Muscle of leg (tissue), 11 donors: ENCODE results near the gene CLCN2. TPM values are rescaled to one million over a fixed set of nuclear protein-coding genes. Genes with fewer than 3 reads are reported as not detected.

Experiments
- DNase-seq: peaks from one replicate; pipeline ENCODE4 v3.0.0; 2013
- H3K27ac ChIP-seq: one replicate; pipeline ENCODE4 v1.5.1; 2013; ENCODE audit warnings: mild to moderate bottlenecking, low read length, control low read depth
- H3K27me3 ChIP-seq: one replicate; pipeline ENCODE4 v1.6.1; 2013; ENCODE audit warnings: low read length; ENCODE audit not compliant: control insufficient read depth, insufficient read depth
- H3K36me3 ChIP-seq: one replicate; pipeline ENCODE4 v1.6.1; 2013; ENCODE audit warnings: low read length; ENCODE audit not compliant: control insufficient read depth, insufficient read depth
- H3K4me1 ChIP-seq: one replicate; pipeline ENCODE4 v1.6.1; 2013; ENCODE audit warnings: low read length; ENCODE audit not compliant: control insufficient read depth, insufficient read depth
- H3K4me3 ChIP-seq: one replicate; pipeline ENCODE4 v1.5.1; 2013; ENCODE audit warnings: low read length, control low read depth
- H3K9me3 ChIP-seq: replicated peaks from 2 replicates; pipeline ENCODE4 v1.6.1; 2013; ENCODE audit warnings: low read depth, low read length; ENCODE audit not compliant: control insufficient read depth
- WGBS: methylation state at CpG from one replicate; pipeline ENCODE4 v1.1.5; 2013; ENCODE audit warnings: missing lambda C conversion rate; ENCODE audit not compliant: insufficient coverage; 5-methylcytosine and 5-hydroxymethylcytosine counted together
- polyA plus RNA-seq, 8 donors: library from polyadenylated mRNA; unstranded; fragments of 120-200 nt; gene quantifications; one replicate each; pipeline versions ENCODE4 v1.2.1 to v1.2.3, GENCODE V29; 2013; ENCODE audit warnings: inconsistent platforms in 1 of 8, low replicate concordance in 1 of 8; ENCODE audit not compliant: insufficient read length in 8 of 8, insufficient read depth in 1 of 8
- total RNA-seq: library from RNA; stranded (reverse); fragments of 120-200 nt; gene quantifications from one replicate; pipeline ENCODE4 v1.2.4, GENCODE V29; 2013

The CLCN2 gene
- total and polyA plus RNA-seq, 9 donors: 2.5 to 5.3 (median 3.9) TPM

GRCh38 chr3:184325715-184326369 lies 35.6 kb downstream of the CLCN2 start:
- Histone ChIP-seq H3K27me3 (no peaks in the 10 kb centered on the region), H3K36me3 (peaks cover 90% of the 10 kb centered on the region), H3K27ac (no peak overlapping the region), H3K4me1 (no peaks in the 10 kb centered on the region), H3K4me3 (no peak overlapping the region), H3K9me3 (no peaks in the 10 kb centered on the region)
- no CpG with 5 or more reads among the region's 6 CpGs for WGBS
- no peak for DNase-seq

- 86% methylated on average over 13 of the region's 13 CpGs for WGBS
- Histone ChIP-seq H3K9me3 (no peaks in the 10 kb centered on the region), H3K4me1 (peaks cover 2% of the 10 kb centered on the region), H3K4me3 (no peak overlapping the region), H3K36me3 (peaks cover 94% of the 10 kb centered on the region), H3K27ac (no peak overlapping the region), H3K27me3 (no peaks in the 10 kb centered on the region)
- DNase-seq: no peak
These were observed 36.1 kb downstream of the CLCN2 start for GRCh38 chr3:184325269-184325668.

DNA sequence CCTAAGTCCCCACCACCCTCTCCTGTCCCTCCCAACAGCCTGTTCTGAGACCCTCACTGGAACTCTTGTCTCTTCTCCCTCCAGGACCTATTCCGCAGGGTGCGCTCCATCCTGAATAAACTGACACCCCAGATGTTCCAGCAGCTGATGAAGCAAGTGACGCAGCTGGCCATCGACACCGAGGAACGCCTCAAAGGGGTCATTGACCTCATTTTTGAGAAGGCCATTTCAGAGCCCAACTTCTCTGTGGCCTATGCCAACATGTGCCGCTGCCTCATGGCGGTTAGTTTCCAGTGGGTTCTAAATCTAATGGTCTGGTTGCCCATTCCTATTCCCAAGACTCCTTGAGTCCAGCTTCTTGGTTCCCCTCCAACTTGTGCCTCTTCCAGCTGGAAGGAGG lies 37.7 kb downstream of the CLCN2 start:
- WGBS: 94% methylated on average over 8 of the region's 8 CpGs
- H3K36me3 ChIP-seq: peaks cover 98% of the 10 kb centered on the region
- H3K27me3 ChIP-seq: no peaks in the 10 kb centered on the region
- H3K4me1 ChIP-seq: peaks cover 13% of the 10 kb centered on the region
- no peak for DNase-seq
- H3K4me3 ChIP-seq: no peak overlapping the region
- no peaks in the 10 kb centered on the region for H3K9me3 ChIP-seq
- no peak overlapping the region for H3K27ac ChIP-seq

GRCh38 chr3:184322731-184323487 lies 38.5 kb downstream of the CLCN2 start:
- Histone ChIP-seq H3K4me3 (no peak overlapping the region), H3K27ac (no peak overlapping the region)
- 93% methylated on average over 12 of the region's 20 CpGs for WGBS

GRCh38 chr3:184321666-184322065 lies 39.7 kb downstream of the CLCN2 start:
- H3K4me1 ChIP-seq: peaks cover 21% of the 10 kb centered on the region
- no peak overlapping the region for H3K27ac ChIP-seq
- no peak for DNase-seq
- peaks cover 95% of the 10 kb centered on the region for H3K36me3 ChIP-seq
- 60% methylated on average over 3 of the region's 5 CpGs for WGBS
- H3K9me3 ChIP-seq: no peaks in the 10 kb centered on the region
- H3K27me3 ChIP-seq: no peaks in the 10 kb centered on the region
- H3K4me3 ChIP-seq: no peak overlapping the region

More at GRCh38 chr3:184322731-184323487, 38.5 kb downstream of the CLCN2 start:
- DNase-seq: no peak
- Histone ChIP-seq H3K4me1 (peaks cover 13% of the 10 kb centered on the region), H3K36me3 (peaks cover 97% of the 10 kb centered on the region), H3K9me3 (no peaks in the 10 kb centered on the region), H3K27me3 (no peaks in the 10 kb centered on the region)

DNA sequence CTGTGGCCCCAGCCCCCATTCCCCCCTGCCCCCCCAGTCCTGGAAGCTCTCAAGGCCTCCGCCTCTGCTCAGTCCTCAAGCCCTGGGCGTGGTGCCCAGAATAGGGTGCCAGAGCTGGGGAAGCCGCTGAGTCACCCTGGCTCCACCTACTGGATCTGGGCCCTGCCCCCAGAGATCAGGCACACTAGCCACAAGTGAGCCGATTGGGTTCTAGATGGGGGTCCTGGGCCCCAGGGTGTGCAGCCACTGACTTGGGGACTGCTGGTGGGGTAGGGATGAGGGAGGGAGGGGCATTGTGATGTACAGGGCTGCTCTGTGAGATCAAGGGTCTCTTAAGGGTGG lies 41.3 kb downstream of the CLCN2 start:
- Histone ChIP-seq H3K27me3 (no peaks in the 10 kb centered on the region), H3K4me1 (peaks cover 35% of the 10 kb centered on the region), H3K27ac (peak overlapping the region; percentile 47), H3K9me3 (no peaks in the 10 kb centered on the region), H3K4me3 (no peak overlapping the region), H3K36me3 (peaks cover 86% of the 10 kb centered on the region)
- WGBS: 16% methylated on average over 3 of the region's 4 CpGs
- peak; percentile 94 for DNase-seq

DNA sequence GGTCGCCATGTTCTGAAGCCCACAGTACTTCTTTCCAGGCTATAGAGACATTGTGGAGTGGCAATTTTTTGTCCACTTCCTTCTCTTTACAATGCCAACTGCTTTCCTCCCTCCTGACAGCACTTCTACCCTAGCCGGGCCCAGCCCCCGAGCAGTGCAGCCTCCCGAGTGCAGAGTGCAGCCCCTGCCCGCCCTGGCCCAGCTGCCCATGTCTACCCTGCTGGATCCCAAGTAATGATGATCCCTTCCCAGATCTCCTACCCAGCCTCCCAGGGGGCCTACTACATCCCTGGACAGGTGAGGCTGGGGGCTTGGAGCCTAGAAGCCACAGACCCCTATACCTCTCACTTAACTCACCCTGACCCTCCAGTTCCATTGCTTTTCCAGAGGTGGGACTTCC lies 44.2 kb downstream of the CLCN2 start:
- Histone ChIP-seq H3K9me3 (no peaks in the 10 kb centered on the region), H3K36me3 (peaks cover 58% of the 10 kb centered on the region), H3K4me3 (no peak overlapping the region), H3K4me1 (peaks cover 35% of the 10 kb centered on the region), H3K27ac (no peak overlapping the region), H3K27me3 (no peaks in the 10 kb centered on the region)
- no peak for DNase-seq
- WGBS: 66% methylated on average over 4 of the region's 5 CpGs

DNA sequence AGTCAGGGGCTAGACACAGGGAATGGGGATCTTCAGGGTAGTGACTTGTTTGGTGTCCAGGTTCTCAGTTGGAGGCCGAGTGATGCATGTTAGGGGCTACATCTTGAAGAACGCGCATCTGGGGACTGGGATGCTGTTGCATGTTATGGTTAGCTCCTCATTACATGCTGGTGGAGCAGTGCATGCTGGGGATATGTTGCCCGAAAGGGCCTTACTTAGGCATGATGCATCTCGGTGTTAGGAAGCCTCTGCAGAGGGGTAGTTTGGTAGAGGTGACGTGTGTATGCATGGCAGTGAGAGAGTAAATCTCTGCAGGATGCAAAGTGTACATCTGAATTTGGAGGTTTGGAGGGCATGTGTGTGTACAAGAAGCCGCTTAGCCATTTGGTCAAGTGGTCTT lies 44.6 kb downstream of the CLCN2 start:
- Histone ChIP-seq H3K36me3 (peaks cover 54% of the 10 kb centered on the region), H3K4me3 (no peak overlapping the region), H3K4me1 (peaks cover 35% of the 10 kb centered on the region), H3K27me3 (no peaks in the 10 kb centered on the region), H3K9me3 (no peaks in the 10 kb centered on the region), H3K27ac (no peak overlapping the region)
- no peak for DNase-seq
- 65% methylated on average over 6 of the region's 7 CpGs for whole genome bisulfite sequencing

DNA sequence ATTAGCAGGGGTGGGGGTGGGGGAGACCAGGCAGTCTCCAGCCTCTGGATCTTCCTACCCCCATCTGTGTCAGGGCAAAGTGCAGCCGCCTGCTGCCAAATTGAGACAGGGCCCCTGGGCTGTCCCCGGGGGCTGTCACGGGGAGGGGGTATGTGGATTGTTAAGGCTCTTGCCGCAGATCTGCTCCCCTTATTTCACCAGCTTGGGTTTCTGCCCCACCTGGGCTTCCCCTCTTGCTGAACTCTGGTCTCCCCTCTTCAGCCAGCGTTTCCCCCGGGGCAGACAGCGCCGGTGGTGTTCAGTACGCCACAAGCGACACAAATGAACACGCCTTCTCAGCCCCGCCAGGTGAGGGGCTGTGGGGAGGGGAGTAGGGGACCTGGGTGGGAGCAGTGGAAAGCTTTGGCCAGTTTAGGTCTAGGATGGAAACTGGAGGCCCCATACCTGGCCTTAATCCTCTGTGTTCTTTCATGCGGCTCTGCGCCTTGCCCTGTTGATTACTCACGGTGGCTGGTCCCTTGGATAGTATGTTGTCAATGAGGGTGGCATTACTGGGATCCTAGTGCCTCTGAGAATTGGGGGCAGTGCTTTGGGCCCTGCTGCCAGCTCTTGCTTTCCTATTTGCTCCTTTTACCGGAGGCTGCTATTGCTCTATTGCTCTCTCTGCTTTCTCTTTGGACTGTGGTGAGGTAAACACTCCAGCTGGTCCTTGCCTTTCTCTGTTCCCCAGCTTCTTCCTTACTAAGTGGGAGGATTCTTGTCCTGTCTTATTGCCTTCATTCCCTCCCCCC lies 45.3 kb downstream of the CLCN2 start:
- H3K4me3 ChIP-seq: peak overlapping the region; percentile 80
- H3K36me3 ChIP-seq: peaks cover 46% of the 10 kb centered on the region
- H3K4me1 ChIP-seq: peaks cover 35% of the 10 kb centered on the region
- H3K27me3 ChIP-seq: no peaks in the 10 kb centered on the region
- no peaks in the 10 kb centered on the region for H3K9me3 ChIP-seq
- no peak for DNase-seq
- WGBS: 30% methylated on average over 2 of the region's 16 CpGs
- peak overlapping the region; percentile 62 for H3K27ac ChIP-seq

- Histone ChIP-seq H3K27me3 (no peaks in the 10 kb centered on the region), H3K27ac (peak overlapping the region; percentile 90), H3K36me3 (peaks cover 41% of the 10 kb centered on the region), H3K4me3 (peak overlapping the region; percentile 80), H3K9me3 (no peaks in the 10 kb centered on the region), H3K4me1 (peaks cover 35% of the 10 kb centered on the region)
- 0% methylated on average over 2 of the region's 6 CpGs for WGBS
- no peak for DNase-seq
These were observed 45.9 kb downstream of the CLCN2 start for GRCh38 chr3:184315543-184315867.
